GM23338 (cell line): ENCODE data around the gene KIAA0408. TPM values are rescaled to one million over a fixed set of nuclear protein-coding genes. Genes with fewer than 3 reads are reported as not detected.

Experiments
- ATAC-seq: fragments of 200-7000 bp; cut with Tn5 transposase; 3 replicates; pipeline ENCODE4 v1.9.1; 2020
- DNase-seq: peaks from one replicate; pipeline ENCODE4 v3.0.0-alpha.2; 2015; ENCODE audit warnings: low spot score
- H2AFZ ChIP-seq: fragments of 200-600 bp; sonication (generic); 2 replicates; pipeline ENCODE4 v1.8.0; 2016; ENCODE audit warnings: antibody characterized with exemption, mild to moderate bottlenecking, moderate library complexity
- H3F3A ChIP-seq: fragments of 200-600 bp; sonication (generic); replicated peaks from 2 replicates; pipeline ENCODE4 v1.8.0; 2017; ENCODE audit warnings: antibody characterized with exemption, mixed run types, low read depth
- H3K27ac ChIP-seq: fragments of 200-600 bp; sonication (generic); 2 replicates; pipeline ENCODE4 v1.6.1; 2016; ENCODE audit warnings: low read depth
- H3K27me3 ChIP-seq: fragments of 200-600 bp; sonication (generic); 2 replicates; pipeline ENCODE4 v1.8.0; 2016; ENCODE audit warnings: mild to moderate bottlenecking, mixed run types, moderate library complexity; ENCODE audit not compliant: insufficient read depth
- H3K36me3 ChIP-seq: fragments of 200-600 bp; sonication (generic); 2 replicates; pipeline ENCODE4 v1.8.0; 2016; ENCODE audit warnings: mild to moderate bottlenecking; ENCODE audit not compliant: insufficient read depth
- H3K4me1 ChIP-seq: fragments of 200-600 bp; sonication (generic); 2 replicates; pipeline ENCODE4 v1.8.0; 2016; ENCODE audit warnings: mild to moderate bottlenecking, moderate library complexity; ENCODE audit not compliant: insufficient read depth
- H3K4me2 ChIP-seq: fragments of 200-600 bp; sonication (generic); 2 replicates; pipeline ENCODE4 v1.7.1; 2017; ENCODE audit warnings: mixed run types
- H3K4me3 ChIP-seq: fragments of 200-600 bp; sonication (generic); 2 replicates; pipeline ENCODE4 v1.6.1; 2016; ENCODE audit warnings: mixed run types
- H3K79me2 ChIP-seq: fragments of 200-600 bp; sonication (generic); replicated peaks from 2 replicates; pipeline ENCODE4 v1.8.0; 2017; ENCODE audit warnings: mild to moderate bottlenecking; ENCODE audit not compliant: insufficient read depth
- H3K9me2 ChIP-seq: fragments of 200-600 bp; sonication (generic); 2 replicates; pipeline ENCODE4 v1.8.0; 2017; ENCODE audit not compliant: insufficient read depth
- H4K20me1 ChIP-seq: fragments of 200-600 bp; sonication (generic); replicated peaks from 2 replicates; pipeline ENCODE4 v1.8.0; 2017; ENCODE audit warnings: mild to moderate bottlenecking; ENCODE audit not compliant: insufficient read depth
- H3K27ac Mint-ChIP-seq: 2 replicates; pipeline ENCODE4 v1.8.0; 2020; ENCODE audit warnings: inconsistent platforms, mild to moderate bottlenecking, moderate library complexity, mixed read lengths
- H3K27me3 Mint-ChIP-seq: 3 replicates; pipeline ENCODE4 v1.8.0; 2022; ENCODE audit warnings: low read depth, mild to moderate bottlenecking, moderate library complexity, mixed read lengths, inconsistent platforms; ENCODE audit not compliant: insufficient read depth, poor library complexity
- H3K36me3 Mint-ChIP-seq: 3 replicates; pipeline ENCODE4 v1.8.0; 2021; ENCODE audit warnings: low read depth, mild to moderate bottlenecking, inconsistent platforms, moderate library complexity, mixed read lengths
- H3K4me1 Mint-ChIP-seq: 3 replicates; pipeline ENCODE4 v1.8.0; 2020; ENCODE audit warnings: mild to moderate bottlenecking, inconsistent platforms, mixed read lengths
- H3K4me3 Mint-ChIP-seq: 3 replicates; pipeline ENCODE4 v1.8.0; 2021; ENCODE audit warnings: moderate library complexity, mild to moderate bottlenecking, inconsistent platforms, mixed read lengths
- H3K9me3 Mint-ChIP-seq: 3 replicates; pipeline ENCODE4 v1.8.0; 2020; ENCODE audit warnings: moderate library complexity, mild to moderate bottlenecking, inconsistent platforms, mixed read lengths
- CREB1 ChIP-seq: fragments of 250-450 bp; sonication (Bioruptor Pico); IDR thresholded peaks from 2 replicates; pipeline ENCODE4 v1.5.0; 2020; ENCODE audit warnings: low read depth, mild to moderate bottlenecking, moderate library complexity
- EZH2 ChIP-seq: fragments of 200-600 bp; sonication (generic); IDR thresholded peaks from one replicate; pipeline ENCODE4 v1.8.0; 2017; ENCODE audit warnings: antibody characterized with exemption, mild to moderate bottlenecking, low read depth; ENCODE audit not compliant: unreplicated experiment
- EZH2phosphoT487 ChIP-seq: fragments of 200-600 bp; sonication (generic); IDR thresholded peaks from one replicate; pipeline ENCODE4 v1.8.1; 2018; ENCODE audit warnings: antibody characterized with exemption; ENCODE audit not compliant: unreplicated experiment
- JUNB ChIP-seq: IDR thresholded peaks from one replicate; pipeline ENCODE4 v1.6.1; 2016; ENCODE audit warnings: antibody characterized with exemption; ENCODE audit not compliant: unreplicated experiment
- NANOG ChIP-seq: IDR thresholded peaks from 2 replicates; pipeline ENCODE4 v1.6.1; 2016; ENCODE audit warnings: antibody characterized with exemption, borderline replicate concordance
- POLR2AphosphoS5 ChIP-seq: IDR thresholded peaks from 2 replicates; pipeline ENCODE4 v1.6.1; 2016; ENCODE audit warnings: antibody characterized with exemption, low read depth
- STAT1 ChIP-seq: IDR thresholded peaks from one replicate; pipeline ENCODE4 v1.6.1; 2016; ENCODE audit warnings: antibody characterized with exemption; ENCODE audit not compliant: unreplicated experiment
- ZNF114 ChIP-seq: fragments of 250-450 bp; sonication (Bioruptor Pico); IDR thresholded peaks from 2 replicates; pipeline ENCODE4 v1.5.0; 2020; ENCODE audit warnings: mild to moderate bottlenecking, moderate library complexity
- ZNF331 ChIP-seq: fragments of 250-450 bp; sonication (Bioruptor Pico); IDR thresholded peaks from 2 replicates; pipeline ENCODE4 v1.5.0; 2020; ENCODE audit warnings: low read depth, mild to moderate bottlenecking, moderate library complexity
- polyA plus RNA-seq: library from polyadenylated mRNA; unstranded; fragments of >200 nt; fragmentation: Nextera tagmentation; extraction: Ambion mirVana; gene quantifications from 2 replicates; pipeline ENCODE4 v1.2.1, GENCODE V29; 2016
- total RNA-seq: library from RNA; depleted of rRNA; stranded (reverse); fragments of >200 nt; shearing (Covaris generic); gene quantifications from 2 replicates; pipeline ENCODE4 v1.2.3, GENCODE V29; 2014
- TF ChIP-seq, protein P1 (sequence below): IDR thresholded peaks from 2 replicates; pipeline ENCODE4 v1.6.1; 2016; ENCODE audit warnings: antibody characterized with exemption
- TF ChIP-seq, protein P2 (sequence below), 2 experiments: fragments of 200-600 bp in 1 of 2; sonication (generic) in 1 of 2; conservative IDR thresholded peaks; 2 replicates each; pipeline versions ENCODE4 v1.5.1 to v1.6.1; 2016 to 2017; ENCODE audit warnings: antibody characterized with exemption in 2 of 2, low read depth in 2 of 2, mild to moderate bottlenecking in 2 of 2, moderate library complexity in 1 of 2
- TF ChIP-seq, protein P3 (sequence below): fragments of 250-450 bp; sonication (Bioruptor Pico); IDR thresholded peaks from 2 replicates; pipeline ENCODE4 v1.5.0; 2020; ENCODE audit warnings: mild to moderate bottlenecking, moderate library complexity
- TF ChIP-seq, protein P4 (sequence below): IDR thresholded peaks from one replicate; pipeline ENCODE4 v1.6.1; 2018; ENCODE audit warnings: antibody characterized with exemption; ENCODE audit not compliant: unreplicated experiment

Gene KIAA0408
- total and polyA plus RNA-seq, 2 experiments from 2014 or later: 4.0 to 9.1 TPM

DNA sequence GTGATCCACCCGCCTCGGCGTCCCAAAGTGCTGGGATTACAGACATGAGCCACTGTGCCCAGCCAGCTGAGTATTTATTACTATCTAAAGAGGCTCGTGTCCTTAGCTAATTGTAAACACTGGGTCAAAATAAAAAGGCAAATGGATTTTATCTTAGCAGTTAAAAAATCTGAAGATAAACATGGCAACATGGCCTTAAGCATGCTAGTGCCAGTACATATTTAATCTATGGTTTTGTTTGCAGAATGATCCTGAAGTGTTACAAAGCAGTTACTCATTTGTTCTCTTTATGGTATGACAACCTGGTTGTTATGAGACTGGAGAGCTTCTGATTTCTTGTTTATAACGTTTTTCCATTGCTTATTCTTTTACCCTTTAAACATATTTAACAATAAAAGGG lies 3.9 kb upstream of the KIAA0408 start:
- H3K79me2 ChIP-seq: no peaks in the 10 kb centered on the region
- Mint-ChIP-seq H3K9me3 (no peaks in the 10 kb centered on the region), H3K36me3 (no peaks in the 10 kb centered on the region), H3K27ac (no peak overlapping the region), H3K4me3 (no peak overlapping the region), H3K4me1 (peaks cover 42% of the 10 kb centered on the region), H3K27me3 (no peaks in the 10 kb centered on the region)
- no peak overlapping the region for H3K4me2 ChIP-seq
- H4K20me1 ChIP-seq: no peaks in the 10 kb centered on the region
- DNase-seq: no peak
- H3K4me1 ChIP-seq: peaks cover 18% of the 10 kb centered on the region
- no peak for ATAC-seq
- TF ChIP-seq, protein P1, sequence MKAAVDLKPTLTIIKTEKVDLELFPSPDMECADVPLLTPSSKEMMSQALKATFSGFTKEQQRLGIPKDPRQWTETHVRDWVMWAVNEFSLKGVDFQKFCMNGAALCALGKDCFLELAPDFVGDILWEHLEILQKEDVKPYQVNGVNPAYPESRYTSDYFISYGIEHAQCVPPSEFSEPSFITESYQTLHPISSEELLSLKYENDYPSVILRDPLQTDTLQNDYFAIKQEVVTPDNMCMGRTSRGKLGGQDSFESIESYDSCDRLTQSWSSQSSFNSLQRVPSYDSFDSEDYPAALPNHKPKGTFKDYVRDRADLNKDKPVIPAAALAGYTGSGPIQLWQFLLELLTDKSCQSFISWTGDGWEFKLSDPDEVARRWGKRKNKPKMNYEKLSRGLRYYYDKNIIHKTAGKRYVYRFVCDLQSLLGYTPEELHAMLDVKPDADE: no peak
- TF ChIP-seq ZNF114 (CRISPR knock-in tag): no peak
- TF ChIP-seq ZNF331: no peak
- no peak for TF ChIP-seq EZH2phosphoT487
- no peak for TF ChIP-seq JUNB
- TF ChIP-seq CREB1 (CRISPR knock-in tag): no peak
- TF ChIP-seq, protein P2, sequence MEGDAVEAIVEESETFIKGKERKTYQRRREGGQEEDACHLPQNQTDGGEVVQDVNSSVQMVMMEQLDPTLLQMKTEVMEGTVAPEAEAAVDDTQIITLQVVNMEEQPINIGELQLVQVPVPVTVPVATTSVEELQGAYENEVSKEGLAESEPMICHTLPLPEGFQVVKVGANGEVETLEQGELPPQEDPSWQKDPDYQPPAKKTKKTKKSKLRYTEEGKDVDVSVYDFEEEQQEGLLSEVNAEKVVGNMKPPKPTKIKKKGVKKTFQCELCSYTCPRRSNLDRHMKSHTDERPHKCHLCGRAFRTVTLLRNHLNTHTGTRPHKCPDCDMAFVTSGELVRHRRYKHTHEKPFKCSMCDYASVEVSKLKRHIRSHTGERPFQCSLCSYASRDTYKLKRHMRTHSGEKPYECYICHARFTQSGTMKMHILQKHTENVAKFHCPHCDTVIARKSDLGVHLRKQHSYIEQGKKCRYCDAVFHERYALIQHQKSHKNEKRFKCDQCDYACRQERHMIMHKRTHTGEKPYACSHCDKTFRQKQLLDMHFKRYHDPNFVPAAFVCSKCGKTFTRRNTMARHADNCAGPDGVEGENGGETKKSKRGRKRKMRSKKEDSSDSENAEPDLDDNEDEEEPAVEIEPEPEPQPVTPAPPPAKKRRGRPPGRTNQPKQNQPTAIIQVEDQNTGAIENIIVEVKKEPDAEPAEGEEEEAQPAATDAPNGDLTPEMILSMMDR (conservative IDR thresholded peaks at IDR 0.05; ENCODE audit: low read depth in 2 of 2): no peak
- TF ChIP-seq POLR2AphosphoS5: no peak
- TF ChIP-seq, protein P3, sequence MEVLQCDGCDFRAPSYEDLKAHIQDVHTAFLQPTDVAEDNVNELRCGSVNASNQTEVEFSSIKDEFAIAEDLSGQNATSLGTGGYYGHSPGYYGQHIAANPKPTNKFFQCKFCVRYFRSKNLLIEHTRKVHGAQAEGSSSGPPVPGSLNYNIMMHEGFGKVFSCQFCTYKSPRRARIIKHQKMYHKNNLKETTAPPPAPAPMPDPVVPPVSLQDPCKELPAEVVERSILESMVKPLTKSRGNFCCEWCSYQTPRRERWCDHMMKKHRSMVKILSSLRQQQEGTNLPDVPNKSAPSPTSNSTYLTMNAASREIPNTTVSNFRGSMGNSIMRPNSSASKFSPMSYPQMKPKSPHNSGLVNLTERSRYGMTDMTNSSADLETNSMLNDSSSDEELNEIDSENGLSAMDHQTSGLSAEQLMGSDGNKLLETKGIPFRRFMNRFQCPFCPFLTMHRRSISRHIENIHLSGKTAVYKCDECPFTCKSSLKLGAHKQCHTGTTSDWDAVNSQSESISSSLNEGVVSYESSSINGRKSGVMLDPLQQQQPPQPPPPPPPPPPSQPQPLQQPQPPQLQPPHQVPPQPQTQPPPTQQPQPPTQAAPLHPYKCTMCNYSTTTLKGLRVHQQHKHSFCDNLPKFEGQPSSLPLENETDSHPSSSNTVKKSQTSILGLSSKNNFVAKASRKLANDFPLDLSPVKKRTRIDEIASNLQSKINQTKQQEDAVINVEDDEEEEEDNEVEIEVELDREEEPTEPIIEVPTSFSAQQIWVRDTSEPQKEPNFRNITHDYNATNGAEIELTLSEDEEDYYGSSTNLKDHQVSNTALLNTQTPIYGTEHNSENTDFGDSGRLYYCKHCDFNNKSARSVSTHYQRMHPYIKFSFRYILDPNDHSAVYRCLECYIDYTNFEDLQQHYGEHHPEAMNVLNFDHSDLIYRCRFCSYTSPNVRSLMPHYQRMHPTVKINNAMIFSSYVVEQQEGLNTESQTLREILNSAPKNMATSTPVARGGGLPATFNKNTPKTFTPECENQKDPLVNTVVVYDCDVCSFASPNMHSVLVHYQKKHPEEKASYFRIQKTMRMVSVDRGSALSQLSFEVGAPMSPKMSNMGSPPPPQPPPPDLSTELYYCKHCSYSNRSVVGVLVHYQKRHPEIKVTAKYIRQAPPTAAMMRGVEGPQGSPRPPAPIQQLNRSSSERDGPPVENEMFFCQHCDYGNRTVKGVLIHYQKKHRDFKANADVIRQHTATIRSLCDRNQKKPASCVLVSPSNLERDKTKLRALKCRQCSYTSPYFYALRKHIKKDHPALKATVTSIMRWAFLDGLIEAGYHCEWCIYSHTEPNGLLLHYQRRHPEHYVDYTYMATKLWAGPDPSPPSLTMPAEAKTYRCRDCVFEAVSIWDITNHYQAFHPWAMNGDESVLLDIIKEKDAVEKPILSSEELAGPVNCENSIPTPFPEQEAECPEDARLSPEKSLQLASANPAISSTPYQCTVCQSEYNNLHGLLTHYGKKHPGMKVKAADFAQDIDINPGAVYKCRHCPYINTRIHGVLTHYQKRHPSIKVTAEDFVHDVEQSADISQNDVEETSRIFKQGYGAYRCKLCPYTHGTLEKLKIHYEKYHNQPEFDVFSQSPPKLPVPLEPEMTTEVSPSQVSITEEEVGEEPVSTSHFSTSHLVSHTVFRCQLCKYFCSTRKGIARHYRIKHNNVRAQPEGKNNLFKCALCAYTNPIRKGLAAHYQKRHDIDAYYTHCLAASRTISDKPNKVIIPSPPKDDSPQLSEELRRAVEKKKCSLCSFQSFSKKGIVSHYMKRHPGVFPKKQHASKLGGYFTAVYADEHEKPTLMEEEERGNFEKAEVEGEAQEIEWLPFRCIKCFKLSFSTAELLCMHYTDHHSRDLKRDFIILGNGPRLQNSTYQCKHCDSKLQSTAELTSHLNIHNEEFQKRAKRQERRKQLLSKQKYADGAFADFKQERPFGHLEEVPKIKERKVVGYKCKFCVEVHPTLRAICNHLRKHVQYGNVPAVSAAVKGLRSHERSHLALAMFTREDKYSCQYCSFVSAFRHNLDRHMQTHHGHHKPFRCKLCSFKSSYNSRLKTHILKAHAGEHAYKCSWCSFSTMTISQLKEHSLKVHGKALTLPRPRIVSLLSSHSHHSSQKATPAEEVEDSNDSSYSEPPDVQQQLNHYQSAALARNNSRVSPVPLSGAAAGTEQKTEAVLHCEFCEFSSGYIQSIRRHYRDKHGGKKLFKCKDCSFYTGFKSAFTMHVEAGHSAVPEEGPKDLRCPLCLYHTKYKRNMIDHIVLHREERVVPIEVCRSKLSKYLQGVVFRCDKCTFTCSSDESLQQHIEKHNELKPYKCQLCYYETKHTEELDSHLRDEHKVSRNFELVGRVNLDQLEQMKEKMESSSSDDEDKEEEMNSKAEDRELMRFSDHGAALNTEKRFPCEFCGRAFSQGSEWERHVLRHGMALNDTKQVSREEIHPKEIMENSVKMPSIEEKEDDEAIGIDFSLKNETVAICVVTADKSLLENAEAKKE (CRISPR knock-in tag): no peak
- TF ChIP-seq STAT1: no peak
- TF ChIP-seq EZH2: no peak
- TF ChIP-seq NANOG: no peak
- TF ChIP-seq, protein P4, sequence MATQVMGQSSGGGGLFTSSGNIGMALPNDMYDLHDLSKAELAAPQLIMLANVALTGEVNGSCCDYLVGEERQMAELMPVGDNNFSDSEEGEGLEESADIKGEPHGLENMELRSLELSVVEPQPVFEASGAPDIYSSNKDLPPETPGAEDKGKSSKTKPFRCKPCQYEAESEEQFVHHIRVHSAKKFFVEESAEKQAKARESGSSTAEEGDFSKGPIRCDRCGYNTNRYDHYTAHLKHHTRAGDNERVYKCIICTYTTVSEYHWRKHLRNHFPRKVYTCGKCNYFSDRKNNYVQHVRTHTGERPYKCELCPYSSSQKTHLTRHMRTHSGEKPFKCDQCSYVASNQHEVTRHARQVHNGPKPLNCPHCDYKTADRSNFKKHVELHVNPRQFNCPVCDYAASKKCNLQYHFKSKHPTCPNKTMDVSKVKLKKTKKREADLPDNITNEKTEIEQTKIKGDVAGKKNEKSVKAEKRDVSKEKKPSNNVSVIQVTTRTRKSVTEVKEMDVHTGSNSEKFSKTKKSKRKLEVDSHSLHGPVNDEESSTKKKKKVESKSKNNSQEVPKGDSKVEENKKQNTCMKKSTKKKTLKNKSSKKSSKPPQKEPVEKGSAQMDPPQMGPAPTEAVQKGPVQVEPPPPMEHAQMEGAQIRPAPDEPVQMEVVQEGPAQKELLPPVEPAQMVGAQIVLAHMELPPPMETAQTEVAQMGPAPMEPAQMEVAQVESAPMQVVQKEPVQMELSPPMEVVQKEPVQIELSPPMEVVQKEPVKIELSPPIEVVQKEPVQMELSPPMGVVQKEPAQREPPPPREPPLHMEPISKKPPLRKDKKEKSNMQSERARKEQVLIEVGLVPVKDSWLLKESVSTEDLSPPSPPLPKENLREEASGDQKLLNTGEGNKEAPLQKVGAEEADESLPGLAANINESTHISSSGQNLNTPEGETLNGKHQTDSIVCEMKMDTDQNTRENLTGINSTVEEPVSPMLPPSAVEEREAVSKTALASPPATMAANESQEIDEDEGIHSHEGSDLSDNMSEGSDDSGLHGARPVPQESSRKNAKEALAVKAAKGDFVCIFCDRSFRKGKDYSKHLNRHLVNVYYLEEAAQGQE: no peak
- no peak overlapping the region for H3K4me3 ChIP-seq
- H2AFZ ChIP-seq: no peak overlapping the region
- no peak overlapping the region for H3K27ac ChIP-seq
- H3K27me3 ChIP-seq: no peaks in the 10 kb centered on the region
- H3K36me3 ChIP-seq: no peaks in the 10 kb centered on the region
- H3K9me2 ChIP-seq: no peaks in the 10 kb centered on the region
- H3F3A ChIP-seq: no peaks in the 10 kb centered on the region
